HEK293 (cell line): ENCODE measurements around the gene COIL.

ENCODE experiments used
- AEBP2 ChIP-seq: fragments of 450-650 bp; formaldehyde crosslinking; IDR thresholded peaks from 2 replicates; pipeline ENCODE4 v1.5.1; 2016; ENCODE audit warnings: missing biosample characterization, missing genetic modification characterization, borderline replicate concordance
- GLI2 ChIP-seq: fragments of 450-650 bp; formaldehyde crosslinking; IDR thresholded peaks from 2 replicates; pipeline ENCODE4; 2017; ENCODE audit warnings: missing biosample characterization, missing genetic modification characterization, low read depth, borderline replicate concordance
- HOXD13 ChIP-seq: sonication (generic); formaldehyde crosslinking; IDR thresholded peaks from 2 replicates; pipeline ENCODE4 v1.8.0; 2022; ENCODE audit warnings: missing genetic modification reagents, borderline replicate concordance
- KLF16 ChIP-seq: fragments of 450-650 bp; formaldehyde crosslinking; IDR thresholded peaks from 2 replicates; pipeline ENCODE4 v1.5.1; 2017; ENCODE audit warnings: missing biosample characterization, missing genetic modification characterization
- PRDM10 ChIP-seq: fragments of 450-650 bp; formaldehyde crosslinking; IDR thresholded peaks from 2 replicates; pipeline ENCODE4 v1.5.1; 2016; ENCODE audit warnings: missing biosample characterization, missing genetic modification characterization
- PRDM2 ChIP-seq: fragments of 450-650 bp; formaldehyde crosslinking; IDR thresholded peaks from 2 replicates; pipeline ENCODE4 v1.5.1; 2016; ENCODE audit warnings: missing biosample characterization, missing genetic modification characterization, borderline replicate concordance
- ZBTB44 ChIP-seq: fragments of 450-650 bp; IDR thresholded peaks from 2 replicates; pipeline ENCODE4 v1.5.1; 2018; ENCODE audit warnings: missing biosample characterization, mild to moderate bottlenecking, missing genetic modification characterization
- ZNF132 ChIP-seq: fragments of 450-650 bp; formaldehyde crosslinking; IDR thresholded peaks from 2 replicates; pipeline ENCODE4 v1.5.1; 2017; ENCODE audit warnings: missing biosample characterization, missing genetic modification characterization, borderline replicate concordance
- ZNF2 ChIP-seq: fragments of 450-650 bp; formaldehyde crosslinking; IDR thresholded peaks from 2 replicates; pipeline ENCODE4 v1.5.1; 2016; ENCODE audit warnings: missing biosample characterization, missing genetic modification characterization
- ZNF211 ChIP-seq: fragments of 450-650 bp; formaldehyde crosslinking; IDR thresholded peaks from 2 replicates; pipeline ENCODE4 v1.5.1; 2016; ENCODE audit warnings: low read depth, missing biosample characterization, missing genetic modification characterization
- ZNF26 ChIP-seq: fragments of 450-650 bp; formaldehyde crosslinking; IDR thresholded peaks from 2 replicates; pipeline ENCODE4 v1.5.1; 2016; ENCODE audit warnings: missing biosample characterization, missing genetic modification characterization
- ZNF280C ChIP-seq: fragments of 450-650 bp; formaldehyde crosslinking; IDR thresholded peaks from 2 replicates; pipeline ENCODE4 v1.5.1; 2016; ENCODE audit warnings: missing biosample characterization, missing genetic modification characterization
- ZNF513 ChIP-seq: fragments of 450-650 bp; IDR thresholded peaks from 2 replicates; pipeline ENCODE4 v1.5.1; 2018; ENCODE audit warnings: missing biosample characterization, missing genetic modification characterization
- ZNF514 ChIP-seq: fragments of 450-650 bp; formaldehyde crosslinking; IDR thresholded peaks from 2 replicates; pipeline ENCODE4 v1.5.1; 2016; ENCODE audit warnings: missing biosample characterization, missing genetic modification characterization
- ZNF529 ChIP-seq: fragments of 450-650 bp; formaldehyde crosslinking; IDR thresholded peaks from 2 replicates; pipeline ENCODE4 v1.5.1; 2017; ENCODE audit warnings: missing genetic modification characterization, missing biosample characterization; ENCODE audit not compliant: insufficient replicate concordance
- ZNF664 ChIP-seq: fragments of 450-650 bp; formaldehyde crosslinking; IDR thresholded peaks from 2 replicates; pipeline ENCODE4 v1.5.1; 2016; ENCODE audit warnings: missing biosample characterization, missing genetic modification characterization
- ZNF830 ChIP-seq: fragments of 450-650 bp; IDR thresholded peaks from 2 replicates; pipeline ENCODE4 v1.5.0; 2018; ENCODE audit warnings: missing biosample characterization, missing genetic modification characterization, low read depth, mild to moderate bottlenecking, moderate library complexity

The COIL gene

GRCh38 chr17:56913867-56914580 is 46.8 kb downstream of the COIL start, which contains the start of gene TRIM25 (continued):
- no peak for TF ChIP-seq GLI2
- TF ChIP-seq ZNF529 (tag by site-specific recombination): no peak
- TF ChIP-seq ZNF514 (tag by site-specific recombination): no peak
- no peak for TF ChIP-seq AEBP2 (tag by site-specific recombination)
- no peak for TF ChIP-seq ZNF664 (tag by site-specific recombination)
- TF ChIP-seq ZNF513 (tag by site-specific recombination): peak; percentile 30; the same call in 1 of the 2 replicates
- TF ChIP-seq ZNF830 (tag by site-specific recombination): no peak
- TF ChIP-seq HOXD13 (CRISPR knock-in tag): no peak
- TF ChIP-seq ZNF2 (tag by site-specific recombination): peak; percentile 87; the same call in 1 of the 2 replicates
- TF ChIP-seq PRDM2 (tag by site-specific recombination): no peak
- TF ChIP-seq PRDM10: no peak
- TF ChIP-seq ZNF211 (tag by site-specific recombination): no peak
- TF ChIP-seq KLF16 (tag by site-specific recombination): no peak
- TF ChIP-seq ZNF132 (tag by site-specific recombination): no peak
- TF ChIP-seq ZNF280C (tag by site-specific recombination): no peak
- no peak for TF ChIP-seq ZBTB44 (tag by site-specific recombination)
- TF ChIP-seq ZNF26 (tag by site-specific recombination): no peak
